Thyroid gland (tissue), 4 donors: Measurements from ENCODE around the gene DIPK1C.

Experiments
- CTCF ChIP-seq, 6 experiments: fragments of 200-600 bp in 3 of 6; fragments of 450-650 bp in 3 of 6; sonication (generic) in 3 of 6; IDR thresholded peaks; one replicate each; pipeline ENCODE4 v1.5.1; 2016 to 2019; ENCODE audit warnings: antibody characterized with exemption in 6 of 6, mild to moderate bottlenecking in 2 of 6, inconsistent platforms in 1 of 6, moderate library complexity in 1 of 6
- POLR2A ChIP-seq, 2 donors: fragments of 450-650 bp; IDR thresholded peaks; one replicate each; pipeline ENCODE4 v1.6.1; 2017; ENCODE audit warnings: antibody characterized with exemption in 2 of 2, mild to moderate bottlenecking in 2 of 2, moderate library complexity in 1 of 2

- no peak for TF ChIP-seq CTCF (IDR thresholded peaks at IDR 0.05)
- TF ChIP-seq POLR2A (IDR thresholded peaks at IDR 0.05) = no peak
These were observed 57.8 kb downstream of the DIPK1C start for GRCh38 chr18:74399091-74399887.
